GM12864 (cell line): Measurements from ENCODE around the gene PTPRR.

Experiments
- DNase-seq: peaks from one replicate; pipeline ENCODE4 v3.0.0-alpha.2; 2011; ENCODE audit warnings: low read depth
- H3K4me3 ChIP-seq: 2 replicates; pipeline ENCODE4 v1.5.1; 2011; ENCODE audit warnings: mild to moderate bottlenecking, low read depth, low read length, control low read depth
- CTCF ChIP-seq: IDR thresholded peaks from 2 replicates; pipeline ENCODE4 v1.5.1; 2011; ENCODE audit warnings: low read depth, mild to moderate bottlenecking, moderate library complexity, low read length, control low read depth, inconsistent platforms; ENCODE audit errors: missing control alignments

PTPRR gene

GRCh38 chr12:70590051-70590450, 330.5 kb downstream of the PTPRR start:
- peak; percentile 88 for TF ChIP-seq CTCF
- H3K4me3 ChIP-seq, result no peak overlapping the region
- peak; percentile 27 for DNase-seq
